Liver (tissue), 9 donors: ENCODE data around the gene PCMT1. TPM values are rescaled to one million over a fixed set of nuclear protein-coding genes. Genes with fewer than 3 reads are reported as not detected.

Source experiments
- DNase-seq: peaks from one replicate; pipeline ENCODE4 v3.0.0-alpha.2; 2017; ENCODE audit warnings: low spot score
- H3K27ac ChIP-seq, 2 donors: one replicate each; pipeline ENCODE4 v1.7.0; 2013; ENCODE audit warnings: inconsistent platforms in 2 of 2, low read length in 2 of 2, control low read depth in 1 of 2, low read depth in 1 of 2, mild to moderate bottlenecking in 1 of 2
- H3K27me3 ChIP-seq, 4 donors: one replicate each; pipeline versions ENCODE4 v1.6.1 to v1.7.0; 2013; ENCODE audit warnings: low read length in 3 of 4, inconsistent platforms in 1 of 4, mild to moderate bottlenecking in 1 of 4, moderate library complexity in 1 of 4; ENCODE audit not compliant: control insufficient read depth in 4 of 4, insufficient read depth in 4 of 4
- H3K36me3 ChIP-seq, 4 donors: one replicate each; pipeline versions ENCODE4 v1.6.1 to v1.7.0; 2013; ENCODE audit warnings: low read length in 3 of 4, mild to moderate bottlenecking in 3 of 4, low read depth in 1 of 4, moderate library complexity in 1 of 4; ENCODE audit not compliant: control insufficient read depth in 4 of 4, insufficient read depth in 3 of 4
- H3K4me1 ChIP-seq, 4 donors: one replicate each; pipeline versions ENCODE4 v1.6.1 to v1.7.0; 2013; ENCODE audit warnings: low read length in 3 of 4, mild to moderate bottlenecking in 3 of 4, moderate library complexity in 1 of 4; ENCODE audit not compliant: control insufficient read depth in 4 of 4, insufficient read depth in 4 of 4
- H3K4me3 ChIP-seq, 3 donors: one replicate each; pipeline versions ENCODE4 v1.6.1 to v1.7.0; 2013; ENCODE audit warnings: low read length in 3 of 3, control low read depth in 1 of 3, low read depth in 1 of 3, mild to moderate bottlenecking in 1 of 3
- H3K9ac ChIP-seq, 2 donors: one replicate each; pipeline ENCODE4 v1.7.0; 2013; ENCODE audit warnings: low read length in 2 of 2, mild to moderate bottlenecking in 2 of 2, moderate library complexity in 2 of 2, control low read depth in 1 of 2, low read depth in 1 of 2
- H3K9me3 ChIP-seq, 4 donors: one replicate each; pipeline versions ENCODE4 v1.6.1 to v1.7.0; 2013; ENCODE audit warnings: low read length in 3 of 4; ENCODE audit not compliant: control insufficient read depth in 4 of 4
- ATF3 ChIP-seq: IDR thresholded peaks from 2 replicates; pipeline ENCODE4 v1.6.1; 2016; ENCODE audit warnings: antibody characterized with exemption
- EGR1 ChIP-seq, 2 donors: IDR thresholded peaks; 2 replicates each; pipeline ENCODE4 v1.6.1; 2016 to 2018; ENCODE audit warnings: antibody characterized with exemption in 2 of 2, low read depth in 2 of 2
- HNF4A ChIP-seq, 2 donors: conservative IDR thresholded peaks; 2 replicates each; pipeline ENCODE4 v1.6.1; 2016; ENCODE audit warnings: antibody characterized with exemption in 2 of 2, mild to moderate bottlenecking in 2 of 2
- HNF4G ChIP-seq: IDR thresholded peaks from 2 replicates; pipeline ENCODE4 v1.6.1; 2016; ENCODE audit warnings: antibody characterized with exemption
- JUND ChIP-seq, 2 donors: IDR thresholded peaks; 2 replicates each; pipeline ENCODE4 v1.6.1; 2016; ENCODE audit warnings: antibody characterized with exemption in 2 of 2
- NR2F2 ChIP-seq: IDR thresholded peaks from 2 replicates; pipeline ENCODE4 v1.6.1; 2016; ENCODE audit warnings: antibody characterized with exemption
- RAD21 ChIP-seq, 2 donors: IDR thresholded peaks; 2 replicates each; pipeline ENCODE4 v1.6.1; 2016; ENCODE audit warnings: antibody characterized with exemption in 2 of 2, mild to moderate bottlenecking in 2 of 2
- RXRA ChIP-seq, 2 donors: IDR thresholded peaks; 2 replicates each; pipeline ENCODE4 v1.6.1; 2017 to 2018; ENCODE audit warnings: antibody characterized with exemption in 2 of 2, mild to moderate bottlenecking in 1 of 2
- SP1 ChIP-seq: IDR thresholded peaks from 2 replicates; pipeline ENCODE4 v1.6.1; 2018; ENCODE audit warnings: antibody characterized with exemption, mild to moderate bottlenecking
- TAF1 ChIP-seq: conservative IDR thresholded peaks from 2 replicates; pipeline ENCODE4 v1.6.1; 2016; ENCODE audit warnings: antibody characterized with exemption, mild to moderate bottlenecking
- WGBS: extraction: QIAGEN DNeasy Blood & Tissue Kit; methylation state at CpG from one replicate; pipeline ENCODE4 v1.1.7; 2013; 5-methylcytosine and 5-hydroxymethylcytosine counted together
- polyA plus RNA-seq, 2 donors: library from polyadenylated mRNA; stranded (reverse) in 1 of 2; unstranded in 1 of 2; fragments of 200-250 nt in 1 of 2; fragments of >200 nt in 1 of 2; fragmentation: Nextera tagmentation in 1 of 2; extraction: Ambion mirVana in 1 of 2; gene quantifications; one replicate each; pipeline versions ENCODE4 v1.2.1 to v1.2.3, GENCODE V29; 2013 to 2015
- total RNA-seq, 2 donors: library from RNA; depleted of rRNA; stranded (reverse); fragments of >200 nt; gene quantifications; one replicate each; pipeline ENCODE4 v1.2.3, GENCODE V29; 2014
- TF ChIP-seq, protein P1 (sequence below): IDR thresholded peaks from 2 replicates; pipeline ENCODE4 v1.6.1; 2016; ENCODE audit warnings: antibody characterized with exemption, mild to moderate bottlenecking
- donor health status: healthy.
- donor health status: healthy.
- donor health status: healthy.
- donor health status: healthy.
- donor health status: healthy.

Gene PCMT1
- total and polyA plus RNA-seq, 4 donors, result 56.8 to 78.8 (median 75.0) TPM

GRCh38 chr6:149754548-149754947 is 5.0 kb downstream of the PCMT1 start:
- Histone ChIP-seq H3K36me3 (no peaks in the 10 kb centered on the region), H3K4me1 (peaks cover 7 to 26% (median 18%) of the 10 kb centered on the region in 4 donors), H3K27ac (no peak overlapping the region), H3K9me3 (no peaks in the 10 kb centered on the region), H3K27me3 (no peaks in the 10 kb centered on the region), H3K9ac (no peak overlapping the region), H3K4me3 (no peak overlapping the region)
- DNase-seq, result no peak
- TF ChIP-seq EGR1 (IDR thresholded peaks at IDR 0.05; ENCODE audit: low read depth in 2 of 2) (no peak), HNF4A (conservative IDR thresholded peaks at IDR 0.05) (no peak), SP1 (no peak), ATF3 (no peak), HNF4G (no peak), TAF1 (no peak), NR2F2 (no peak), JUND (IDR thresholded peaks at IDR 0.05) (no peak)
- TF ChIP-seq, protein P1, sequence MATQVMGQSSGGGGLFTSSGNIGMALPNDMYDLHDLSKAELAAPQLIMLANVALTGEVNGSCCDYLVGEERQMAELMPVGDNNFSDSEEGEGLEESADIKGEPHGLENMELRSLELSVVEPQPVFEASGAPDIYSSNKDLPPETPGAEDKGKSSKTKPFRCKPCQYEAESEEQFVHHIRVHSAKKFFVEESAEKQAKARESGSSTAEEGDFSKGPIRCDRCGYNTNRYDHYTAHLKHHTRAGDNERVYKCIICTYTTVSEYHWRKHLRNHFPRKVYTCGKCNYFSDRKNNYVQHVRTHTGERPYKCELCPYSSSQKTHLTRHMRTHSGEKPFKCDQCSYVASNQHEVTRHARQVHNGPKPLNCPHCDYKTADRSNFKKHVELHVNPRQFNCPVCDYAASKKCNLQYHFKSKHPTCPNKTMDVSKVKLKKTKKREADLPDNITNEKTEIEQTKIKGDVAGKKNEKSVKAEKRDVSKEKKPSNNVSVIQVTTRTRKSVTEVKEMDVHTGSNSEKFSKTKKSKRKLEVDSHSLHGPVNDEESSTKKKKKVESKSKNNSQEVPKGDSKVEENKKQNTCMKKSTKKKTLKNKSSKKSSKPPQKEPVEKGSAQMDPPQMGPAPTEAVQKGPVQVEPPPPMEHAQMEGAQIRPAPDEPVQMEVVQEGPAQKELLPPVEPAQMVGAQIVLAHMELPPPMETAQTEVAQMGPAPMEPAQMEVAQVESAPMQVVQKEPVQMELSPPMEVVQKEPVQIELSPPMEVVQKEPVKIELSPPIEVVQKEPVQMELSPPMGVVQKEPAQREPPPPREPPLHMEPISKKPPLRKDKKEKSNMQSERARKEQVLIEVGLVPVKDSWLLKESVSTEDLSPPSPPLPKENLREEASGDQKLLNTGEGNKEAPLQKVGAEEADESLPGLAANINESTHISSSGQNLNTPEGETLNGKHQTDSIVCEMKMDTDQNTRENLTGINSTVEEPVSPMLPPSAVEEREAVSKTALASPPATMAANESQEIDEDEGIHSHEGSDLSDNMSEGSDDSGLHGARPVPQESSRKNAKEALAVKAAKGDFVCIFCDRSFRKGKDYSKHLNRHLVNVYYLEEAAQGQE, result no peak
- 88% methylated on average over 4 of the region's 4 CpGs for WGBS

DNA sequence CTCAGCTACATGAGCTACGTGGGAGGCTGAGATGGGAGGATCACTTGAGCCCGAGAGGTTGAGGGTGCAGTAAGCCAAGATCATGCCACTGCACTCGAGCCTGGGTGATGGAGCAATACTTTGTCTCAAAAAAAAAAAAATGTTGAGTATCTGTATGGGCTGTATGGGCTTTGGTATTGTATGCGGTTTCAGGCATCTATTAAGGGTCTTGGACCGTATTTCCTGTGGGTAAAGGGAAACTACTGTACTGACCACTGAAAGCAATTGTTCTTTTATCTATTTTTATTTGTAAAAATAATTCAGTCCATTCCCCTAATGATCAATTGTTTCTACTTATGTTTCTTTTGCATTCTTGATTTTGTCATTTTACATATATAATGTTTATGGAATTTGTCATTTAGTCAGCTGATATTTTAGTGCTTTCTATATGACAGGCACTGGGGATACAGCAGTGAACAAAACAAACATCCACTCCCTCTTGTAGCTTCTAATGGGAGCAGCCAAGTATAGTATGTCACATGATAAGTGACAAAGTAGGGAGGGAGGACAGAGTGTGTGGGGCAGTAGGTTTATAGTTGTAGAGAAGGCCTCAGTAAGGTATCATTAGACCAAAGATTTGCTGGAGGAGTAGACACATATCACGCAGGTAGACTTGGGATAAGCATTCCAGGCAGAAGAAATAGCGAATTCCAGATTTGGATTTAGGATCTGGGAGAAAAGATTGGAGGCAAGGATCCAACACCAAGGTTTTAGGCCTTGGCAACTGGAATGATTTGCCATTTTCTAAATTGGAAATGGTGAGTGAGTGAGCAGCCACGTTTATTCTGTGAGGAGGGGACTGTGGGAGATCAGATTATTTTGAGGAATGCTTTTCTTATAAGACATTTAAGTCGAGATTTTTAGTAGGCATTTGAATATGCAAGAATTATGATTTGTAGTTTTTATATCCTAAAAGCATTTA is 6.0 kb downstream of the PCMT1 start:
- no peaks in the 10 kb centered on the region for H3K9me3 ChIP-seq
- no peak overlapping the region for H3K4me3 ChIP-seq
- peaks cover 7 to 21% (median 11%) of the 10 kb centered on the region in 4 donors for H3K4me1 ChIP-seq
- no peak for DNase-seq
- H3K36me3 ChIP-seq, result peaks cover 0 to 4% (median 0%) of the 10 kb centered on the region in 4 donors
- no peak overlapping the region for H3K27ac ChIP-seq
- 89% methylated on average over 9 of the region's 9 CpGs for WGBS
- no peak overlapping the region for H3K9ac ChIP-seq
- H3K27me3 ChIP-seq, result no peaks in the 10 kb centered on the region
- TF ChIP-seq, protein P1, result no peak
- TF ChIP-seq RAD21 (IDR thresholded peaks at IDR 0.05) (no peak), RXRA (IDR thresholded peaks at IDR 0.05) (no peak), ATF3 (no peak), TAF1 (no peak)
